Spinal cord (tissue), 10 donors: ENCODE measurements around the gene CAMK1D. TPM values are rescaled to one million over a fixed set of nuclear protein-coding genes. Genes with fewer than 3 reads are reported as not detected.
A peak's percentile ranks its signal among the peaks of the same experiment; 100 is the strongest.
"Not testable (repeated sequence)": the region's sequence is repeated elsewhere in the genome, so short reads cannot be mapped to it uniquely, and the experiment has no call there.

ENCODE experiments used
- DNase-seq, 6 donors: peaks; one replicate each; pipeline versions ENCODE4 v3.0.0 to v3.0.0-alpha.2; 2013 to 2015; ENCODE audit warnings: low spot score in 6 of 6, low read depth in 4 of 6
- H3K27ac ChIP-seq: one replicate; pipeline ENCODE4 v1.5.1; 2013; ENCODE audit warnings: low read depth, low read length, control low read depth
- H3K27me3 ChIP-seq: one replicate; pipeline ENCODE4 v1.6.1; 2013; ENCODE audit warnings: low read length; ENCODE audit not compliant: control insufficient read depth, insufficient read depth
- H3K36me3 ChIP-seq: one replicate; pipeline ENCODE4 v1.6.1; 2013; ENCODE audit warnings: low read length; ENCODE audit not compliant: control insufficient read depth, insufficient read depth
- H3K4me1 ChIP-seq: one replicate; pipeline ENCODE4 v1.6.1; 2013; ENCODE audit warnings: low read length; ENCODE audit not compliant: control insufficient read depth, insufficient read depth
- H3K4me3 ChIP-seq: one replicate; pipeline ENCODE4 v1.5.1; 2013; ENCODE audit warnings: low read depth, low read length, control low read depth
- H3K9me3 ChIP-seq: one replicate; pipeline ENCODE4 v1.6.1; 2013; ENCODE audit warnings: low read length; ENCODE audit not compliant: control insufficient read depth, insufficient read depth
- WGBS: methylation state at CpG from one replicate; pipeline ENCODE4 v1.1.5; 2013; ENCODE audit warnings: missing lambda C conversion rate; ENCODE audit not compliant: insufficient coverage; 5-methylcytosine and 5-hydroxymethylcytosine counted together
- long read RNA-seq, 4 donors: transcript quantifications; one replicate each; lab custom pipeline, GENCODE V29; 2026
- polyA plus RNA-seq, 2 donors: library from polyadenylated mRNA; unstranded; fragments of 120-200 nt; gene quantifications; one replicate each; pipeline ENCODE4 v1.2.1, GENCODE V29; 2013; ENCODE audit not compliant: insufficient read length in 2 of 2
- total RNA-seq, 2 donors: library from RNA; depleted of rRNA in 1 of 2; stranded (reverse); fragments of 120-200 nt in 1 of 2; fragments of >200 nt in 1 of 2; gene quantifications; one replicate each; pipeline versions ENCODE4 v1.2.3 to v1.2.4, GENCODE V29; 2013 to 2014
- donor health status: healthy.

The CAMK1D gene
- total RNA-seq (10 to 100 TPM; 25.2 to 29.6 TPM), polyA plus RNA-seq (10 to 100 TPM; 38.1 to 39.0 TPM)
- long read RNA-seq, donor 1 = 0 reads
- long read RNA-seq, donor 2 = 0 reads
- long read RNA-seq, donor 3, partial matches to known transcripts = 7 of 12 reads
- long read RNA-seq, donor 3, other reads (novel, unspliced or antisense) = 5 of 12 reads
- long read RNA-seq, donor 4 = 0 reads

DNA sequence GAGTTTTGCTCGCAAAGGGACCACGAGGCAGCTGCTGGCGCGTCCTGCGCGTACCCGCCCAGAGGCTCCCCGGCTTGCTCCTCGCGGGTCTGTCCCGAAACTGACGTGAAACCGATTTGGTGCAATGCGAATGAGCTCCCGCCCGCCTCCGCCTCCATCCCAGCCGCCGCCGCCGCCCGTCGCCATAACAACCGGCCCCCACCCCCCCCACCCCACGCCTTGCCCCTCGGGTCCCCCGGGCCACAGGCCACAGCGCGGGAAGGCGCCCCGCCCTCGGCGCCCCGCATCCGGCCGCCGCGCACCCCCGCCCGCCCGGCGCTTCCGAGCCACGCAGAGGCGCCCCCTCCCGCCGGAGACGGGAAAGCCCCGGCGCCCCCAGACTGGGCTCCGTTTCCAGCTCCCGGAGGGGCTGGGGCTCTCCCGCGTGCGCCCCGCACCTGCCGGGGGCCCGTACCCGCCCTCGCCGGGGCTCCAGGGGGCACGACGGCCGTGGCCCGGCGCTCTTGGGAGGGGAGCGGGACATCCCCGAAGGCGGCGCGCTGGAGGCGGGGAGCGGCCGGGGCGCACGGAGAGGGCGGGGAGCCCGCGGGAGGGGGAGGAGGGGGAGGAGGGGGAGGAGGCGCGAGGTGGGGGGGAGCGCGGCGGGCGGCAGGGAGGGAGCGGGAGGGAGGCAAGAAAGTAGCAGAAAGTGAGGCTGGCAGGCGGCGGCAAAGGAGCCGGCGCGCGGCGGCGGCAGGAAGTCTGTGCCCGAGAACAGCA, at the start of gene CAMK1D:
Gene CAMK1D, plus strand, starts transcription at position 678 of the 759 bp plus-strand sequence.
- peak within 1 kb of the TSS; percentile 80 for H3K4me3 ChIP-seq
- H3K9me3 ChIP-seq = no peaks in the 10 kb centered on the region
- no peaks in the 10 kb centered on the region for H3K27me3 ChIP-seq
- no peaks in the 10 kb centered on the region for H3K36me3 ChIP-seq
- peak in 4 of 6 donors; percentile 51 to 93 (median 71) for DNase-seq
- peak within 1 kb of the TSS; percentile 67 for H3K27ac ChIP-seq
- 0% methylated on average over 63 of the region's 95 CpGs for WGBS
- H3K4me1 ChIP-seq = peaks cover 23% of the 10 kb centered on the region

DNA sequence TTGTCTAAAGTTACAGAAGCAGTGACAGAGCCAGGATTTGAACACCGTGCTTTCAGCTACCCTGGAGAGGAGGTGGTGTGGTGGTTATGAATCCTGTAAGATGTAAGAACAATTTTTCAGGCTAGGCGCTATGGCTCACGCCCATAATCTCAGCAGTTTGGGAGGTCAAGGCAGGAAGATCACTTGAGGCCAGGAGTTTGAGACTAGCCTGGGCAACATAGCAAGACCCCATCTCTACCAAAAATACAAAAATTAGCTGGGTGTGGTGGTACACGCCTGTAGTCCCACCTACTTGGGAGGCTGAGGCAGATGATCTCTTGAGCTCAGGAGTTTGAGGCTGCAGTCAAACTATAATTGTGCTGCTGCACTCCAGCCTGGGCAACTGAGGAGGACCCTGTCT, 48.3 kb upstream of the CAMK1D start:
- not testable (repeated sequence) for H3K4me1 ChIP-seq, H3K27me3 ChIP-seq, H3K9me3 ChIP-seq, H3K4me3 ChIP-seq, H3K36me3 ChIP-seq, DNase-seq, H3K27ac ChIP-seq
- WGBS = 100% methylated on average over 1 of the region's 4 CpGs

DNA sequence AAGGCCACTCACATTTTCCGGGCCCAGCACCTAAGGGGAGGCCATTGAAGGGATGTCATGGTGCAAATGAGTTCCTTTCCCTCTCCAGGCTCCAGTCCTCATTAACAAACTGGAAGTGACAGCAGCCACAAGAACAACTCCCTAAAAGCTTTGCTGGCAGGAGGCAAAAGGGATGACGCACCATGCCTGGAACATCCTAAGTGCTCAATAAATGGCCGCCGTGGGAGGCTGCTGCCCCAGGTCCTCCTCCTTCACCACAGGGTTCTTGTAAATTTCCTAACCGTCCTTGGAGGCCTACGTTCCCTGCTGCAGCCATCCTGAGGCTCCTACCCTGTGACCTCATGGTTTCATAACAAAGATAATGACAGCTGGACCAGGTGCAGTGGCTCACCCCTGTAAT, 41.3 kb upstream of the CAMK1D start:
- no peak for DNase-seq
- WGBS = 73% methylated on average over 5 of the region's 6 CpGs
- H3K4me3 ChIP-seq = no peak overlapping the region

DNA sequence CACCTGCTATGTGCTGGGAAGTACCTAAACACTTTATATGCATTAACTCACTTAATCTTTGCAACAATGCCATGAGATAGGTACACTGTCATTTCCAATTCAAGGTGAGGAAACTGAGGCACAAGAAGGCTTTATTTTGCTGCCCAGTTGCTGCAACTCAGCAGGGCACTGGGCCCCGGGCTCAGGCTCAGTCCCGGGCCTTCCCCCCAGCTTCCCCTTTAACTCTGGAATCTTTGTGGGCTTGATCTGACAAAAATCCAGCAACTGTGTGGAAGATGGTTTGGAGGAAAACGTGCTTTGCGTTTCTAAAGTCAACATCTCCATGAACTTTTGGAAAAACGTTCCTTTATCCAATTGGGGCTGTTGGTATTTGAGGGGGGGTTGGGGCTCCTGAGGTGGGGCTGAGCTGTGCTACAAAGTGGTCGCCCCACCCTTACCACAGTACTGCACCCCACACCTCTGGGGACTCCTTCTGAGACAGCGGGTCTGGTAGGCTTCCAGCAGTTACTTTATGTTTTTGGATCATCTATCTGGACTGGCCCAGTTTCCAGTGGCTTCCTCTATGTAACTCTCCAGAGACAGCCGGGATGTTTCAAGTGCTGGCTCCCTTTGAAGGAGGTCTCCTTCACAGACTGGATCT, 40.5 kb upstream of the CAMK1D start:
- Histone ChIP-seq H3K4me1 (no peaks in the 10 kb centered on the region), H3K27me3 (no peaks in the 10 kb centered on the region), H3K36me3 (no peaks in the 10 kb centered on the region), H3K4me3 (no peak overlapping the region), H3K9me3 (no peaks in the 10 kb centered on the region), H3K27ac (no peak overlapping the region)
- WGBS = 83% methylated on average over 2 of the region's 8 CpGs
- no peak for DNase-seq

More for the DNA sequence above, 41.3 kb upstream of the CAMK1D start:
- Histone ChIP-seq H3K27me3 (no peaks in the 10 kb centered on the region), H3K36me3 (no peaks in the 10 kb centered on the region), H3K27ac (no peak overlapping the region), H3K9me3 (no peaks in the 10 kb centered on the region), H3K4me1 (no peaks in the 10 kb centered on the region)

GRCh38 chr10:12309783-12310182, 39.6 kb upstream of the CAMK1D start:
- H3K27me3 ChIP-seq, H3K9me3 ChIP-seq, DNase-seq, H3K4me3 ChIP-seq, H3K4me1 ChIP-seq, H3K36me3 ChIP-seq, H3K27ac ChIP-seq: not testable (repeated sequence)
- WGBS = 100% methylated on average over 2 of the region's 5 CpGs

GRCh38 chr10:12314836-12315235, 34.5 kb upstream of the CAMK1D start:
- Histone ChIP-seq H3K27ac (no peak overlapping the region), H3K27me3 (no peaks in the 10 kb centered on the region), H3K36me3 (no peaks in the 10 kb centered on the region), H3K9me3 (no peaks in the 10 kb centered on the region), H3K4me3 (no peak overlapping the region), H3K4me1 (no peaks in the 10 kb centered on the region)
- DNase-seq = no peak
- no CpG with 5 or more reads among the region's 6 CpGs for WGBS

- WGBS = no CpG with 5 or more reads among the region's 1 CpG
- no peak for DNase-seq
- peaks cover 8% of the 10 kb centered on the region for H3K4me1 ChIP-seq
Measured at GRCh38 chr10:12319076-12319475, 30.3 kb upstream of the CAMK1D start.

DNA sequence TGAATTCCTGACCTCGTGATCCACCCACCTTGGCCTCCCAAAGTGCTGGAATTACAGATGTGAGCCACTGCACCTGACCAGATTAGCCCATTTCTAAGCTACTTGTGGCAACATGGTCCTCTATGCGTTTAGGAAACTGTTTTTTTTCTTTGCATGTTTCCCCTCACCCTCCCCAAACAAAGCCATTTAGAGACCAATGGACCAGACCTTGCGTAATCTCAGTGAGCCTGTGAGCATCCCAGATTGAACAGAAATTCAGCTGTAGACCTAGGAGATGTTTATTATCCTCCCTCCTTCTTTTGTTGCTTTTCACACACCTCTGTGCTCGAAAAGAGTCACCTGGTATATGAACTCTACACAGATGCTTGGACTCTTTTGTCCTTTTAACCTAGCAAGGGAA, 28.5 kb upstream of the CAMK1D start:
- Histone ChIP-seq H3K4me1 (peaks cover 8% of the 10 kb centered on the region), H3K4me3 (no peak overlapping the region), H3K36me3 (no peaks in the 10 kb centered on the region), H3K27ac (no peak overlapping the region), H3K27me3 (no peaks in the 10 kb centered on the region), H3K9me3 (no peaks in the 10 kb centered on the region)
- 100% methylated on average over 2 of the region's 4 CpGs for WGBS
- no peak for DNase-seq

More at GRCh38 chr10:12319076-12319475, 30.3 kb upstream of the CAMK1D start:
- Histone ChIP-seq H3K9me3 (no peaks in the 10 kb centered on the region), H3K4me3 (no peak overlapping the region), H3K27ac (no peak overlapping the region), H3K27me3 (no peaks in the 10 kb centered on the region), H3K36me3 (no peaks in the 10 kb centered on the region)

DNA sequence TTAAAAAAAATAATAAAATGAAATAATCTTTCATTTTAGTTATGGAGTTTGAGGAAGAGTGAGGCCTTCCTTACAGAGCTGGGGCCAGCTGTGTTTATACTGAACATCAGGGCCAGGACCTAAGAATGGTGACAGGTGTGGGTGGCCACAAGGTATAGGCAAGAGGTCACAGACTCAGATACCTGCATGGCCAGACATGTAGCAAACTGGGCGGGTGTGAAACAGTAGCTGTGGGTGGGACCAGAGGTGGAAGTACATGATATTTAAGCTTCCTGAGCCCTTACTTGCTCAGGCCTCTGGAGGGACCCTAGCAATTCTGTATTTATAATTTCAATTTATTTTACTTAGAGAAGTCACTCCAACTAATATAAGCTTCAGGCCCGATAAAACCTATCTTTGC, 27.7 kb upstream of the CAMK1D start:
- no peaks in the 10 kb centered on the region for H3K9me3 ChIP-seq
- DNase-seq = no peak
- H3K4me3 ChIP-seq = no peak overlapping the region
- no peaks in the 10 kb centered on the region for H3K36me3 ChIP-seq
- H3K4me1 ChIP-seq = peaks cover 8% of the 10 kb centered on the region
- H3K27ac ChIP-seq = no peak overlapping the region
- WGBS = no CpG with 5 or more reads among the region's 2 CpGs
- no peaks in the 10 kb centered on the region for H3K27me3 ChIP-seq
